ENCODE measurements around the gene SH3RF3.

The SH3RF3 gene

DNA sequence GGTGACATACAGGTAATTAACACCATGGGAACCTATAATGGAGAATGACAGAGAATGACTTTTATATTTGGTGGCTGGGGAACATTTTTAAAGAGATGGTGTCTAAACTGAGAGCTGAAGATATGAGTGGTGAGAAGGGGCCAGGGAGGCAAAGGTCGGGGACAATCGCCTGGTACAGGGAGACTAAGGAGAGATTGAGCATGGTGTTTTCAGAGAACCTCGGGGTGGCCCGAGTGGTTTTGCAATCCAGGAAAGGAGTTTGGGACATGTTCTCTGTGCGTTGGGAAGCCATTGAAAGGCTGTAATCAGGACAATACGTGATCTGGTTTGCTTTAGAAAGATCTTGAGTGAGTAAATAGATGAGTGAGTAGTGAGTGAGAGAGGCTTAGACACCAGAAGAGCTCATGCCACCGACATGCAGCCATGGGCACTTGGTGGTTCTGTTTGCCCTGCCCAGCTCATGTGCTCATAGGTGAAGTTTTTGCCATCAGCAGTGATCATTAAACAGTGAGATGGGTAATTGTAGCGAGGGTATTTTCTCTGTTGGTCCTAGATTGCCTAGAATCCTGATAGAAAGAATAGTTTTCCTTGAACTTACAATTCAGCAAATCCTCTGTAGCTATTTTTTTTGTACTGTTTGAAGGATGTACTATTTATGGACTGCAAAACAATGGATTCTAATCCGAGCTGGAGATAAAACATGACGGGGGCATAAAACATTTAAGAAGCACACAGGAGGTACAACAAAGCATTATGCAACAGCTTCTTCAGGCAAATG lies 114.7 kb downstream of the SH3RF3 start:
- Histone ChIP-seq H3K9me3 (ENCODE audit: control insufficient read depth, low read length) (no peaks in the 10 kb centered on the region), H3K27ac (ENCODE audit: low read depth, low read length, severe bottlenecking) (no peak overlapping the region), H3K4me3 (ENCODE audit: extremely low read depth, insufficient read depth, low read length, poor library complexity, severe bottlenecking) (no peak overlapping the region), H3K4me1 (ENCODE audit: control insufficient read depth, insufficient read depth, low read length, poor library complexity, severe bottlenecking) (peaks cover 25% of the 10 kb centered on the region), H3K36me3 (ENCODE audit: control insufficient read depth, insufficient read depth, low read length) (no peaks in the 10 kb centered on the region)
- WGBS, 2 experiments (ENCODE audit: insufficient coverage in 2 of 2): 90 to 94% methylated on average over 7 to 9 of the region's 10 CpGs

DNA sequence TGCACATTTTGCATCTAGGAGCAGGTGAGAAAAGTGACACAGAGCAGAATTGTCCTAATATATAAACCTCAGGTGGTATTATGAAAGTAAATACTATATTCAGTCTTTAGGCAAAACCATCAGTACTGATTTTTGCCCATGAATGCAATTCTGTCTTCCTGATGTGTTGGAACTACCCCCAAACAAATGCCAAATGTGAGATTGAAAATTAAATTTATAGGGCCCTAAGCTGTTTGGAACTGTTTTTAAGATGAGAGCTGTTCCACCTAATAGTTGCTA lies 115.2 kb downstream of the SH3RF3 start:
- no peak overlapping the region for H3K4me3 ChIP-seq (ENCODE audit: extremely low read depth, insufficient read depth, low read length, poor library complexity, severe bottlenecking)
- H3K27ac ChIP-seq (ENCODE audit: low read depth, low read length, severe bottlenecking): no peak overlapping the region
- H3K9me3 ChIP-seq (ENCODE audit: control insufficient read depth, low read length): no peaks in the 10 kb centered on the region
- H3K36me3 ChIP-seq (ENCODE audit: control insufficient read depth, insufficient read depth, low read length): no peaks in the 10 kb centered on the region
- H3K4me1 ChIP-seq (ENCODE audit: control insufficient read depth, insufficient read depth, low read length, poor library complexity, severe bottlenecking): peaks cover 20% of the 10 kb centered on the region

DNA sequence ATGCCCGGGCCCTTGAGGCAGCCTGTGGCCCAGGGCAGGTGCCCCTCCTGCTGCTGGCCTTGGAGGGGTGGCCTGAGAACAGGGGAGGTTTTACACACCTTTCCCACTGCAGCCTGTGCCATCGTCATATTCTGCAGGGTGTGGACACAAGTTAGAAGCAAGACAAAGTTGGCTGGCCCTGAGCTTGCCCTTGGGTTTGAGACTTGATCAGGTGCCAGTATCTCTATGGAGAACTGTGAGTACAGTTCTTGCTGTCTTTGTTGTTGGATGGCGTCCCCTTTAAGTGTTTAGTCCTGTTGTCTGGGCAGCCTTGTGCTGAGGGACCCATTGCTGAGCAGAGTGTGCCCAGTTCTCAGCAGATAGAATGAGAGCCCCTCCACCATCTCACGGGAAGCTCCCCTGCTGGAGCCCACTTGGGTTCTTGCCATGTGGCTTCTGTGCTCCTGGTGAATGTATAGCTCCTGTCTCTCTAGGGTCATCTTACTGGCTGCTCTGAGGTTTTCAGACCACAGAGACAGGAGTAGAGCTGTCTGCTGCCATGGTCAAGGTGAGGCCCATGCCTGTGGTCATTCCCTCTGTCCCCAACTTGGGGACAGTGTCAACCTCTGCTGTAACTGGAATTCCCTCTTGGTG lies 115.9 kb downstream of the SH3RF3 start:
- no peak overlapping the region for H3K27ac ChIP-seq (ENCODE audit: low read depth, low read length, severe bottlenecking)
- WGBS, 2 experiments (ENCODE audit: insufficient coverage in 2 of 2): 100% methylated on average over 2 to 3 of the region's 4 CpGs
- H3K4me3 ChIP-seq (ENCODE audit: extremely low read depth, insufficient read depth, low read length, poor library complexity, severe bottlenecking): no peak overlapping the region
- H3K36me3 ChIP-seq (ENCODE audit: control insufficient read depth, insufficient read depth, low read length): no peaks in the 10 kb centered on the region
- no peaks in the 10 kb centered on the region for H3K9me3 ChIP-seq (ENCODE audit: control insufficient read depth, low read length)
- peaks cover 16% of the 10 kb centered on the region for H3K4me1 ChIP-seq (ENCODE audit: control insufficient read depth, insufficient read depth, low read length, poor library complexity, severe bottlenecking)

DNA sequence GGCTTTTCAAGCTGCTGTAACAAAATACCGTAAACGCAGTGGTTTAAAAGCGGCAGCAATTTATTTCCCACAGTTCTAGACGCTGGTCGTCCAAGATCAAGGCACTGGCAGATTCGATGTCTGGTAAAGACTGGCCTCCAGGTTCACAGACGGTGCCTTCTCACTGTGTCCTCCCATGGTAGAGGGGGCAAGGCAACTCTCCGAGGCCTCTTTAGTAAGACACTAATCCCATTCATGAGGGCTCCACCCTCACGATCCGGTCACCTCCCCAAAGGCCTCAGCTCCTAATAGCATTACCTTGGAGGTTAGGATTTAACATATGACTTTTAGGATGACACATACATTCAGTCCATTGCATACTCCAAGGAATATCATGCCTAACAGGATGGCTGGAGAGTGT lies 117.2 kb downstream of the SH3RF3 start:
- Histone ChIP-seq H3K36me3 (ENCODE audit: control insufficient read depth, insufficient read depth, low read length) (no peaks in the 10 kb centered on the region), H3K9me3 (ENCODE audit: control insufficient read depth, low read length) (no peaks in the 10 kb centered on the region), H3K27ac (ENCODE audit: low read depth, low read length, severe bottlenecking) (no peak overlapping the region), H3K4me1 (ENCODE audit: control insufficient read depth, insufficient read depth, low read length, poor library complexity, severe bottlenecking) (peaks cover 16% of the 10 kb centered on the region), H3K4me3 (ENCODE audit: extremely low read depth, insufficient read depth, low read length, poor library complexity, severe bottlenecking) (no peak overlapping the region)
- 91 to 93% methylated on average over 7 to 8 of the region's 10 CpGs for WGBS, 2 experiments (ENCODE audit: insufficient coverage in 2 of 2)

DNA sequence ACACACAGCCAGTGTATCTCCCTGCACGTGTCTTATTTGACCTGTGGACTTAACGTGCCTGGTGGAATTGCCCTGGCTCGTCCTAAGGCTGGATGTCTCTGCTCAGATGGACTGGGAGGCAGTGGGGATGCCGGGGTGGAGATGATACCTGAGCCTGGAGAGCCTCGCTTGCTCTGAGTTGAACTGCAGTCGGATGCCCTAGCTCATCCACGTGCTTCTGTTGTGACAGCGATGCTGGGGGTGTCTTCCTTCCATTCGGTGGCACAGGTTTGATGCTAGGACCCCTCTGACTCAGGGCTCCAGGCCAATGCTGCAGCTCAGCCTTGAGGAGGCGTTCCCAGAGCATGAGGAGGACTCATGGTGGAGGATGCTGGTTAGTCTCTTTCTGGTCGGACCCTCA lies 117.6 kb downstream of the SH3RF3 start:
- Histone ChIP-seq H3K4me1 (ENCODE audit: control insufficient read depth, insufficient read depth, low read length, poor library complexity, severe bottlenecking) (peaks cover 16% of the 10 kb centered on the region), H3K36me3 (ENCODE audit: control insufficient read depth, insufficient read depth, low read length) (no peaks in the 10 kb centered on the region), H3K4me3 (ENCODE audit: extremely low read depth, insufficient read depth, low read length, poor library complexity, severe bottlenecking) (no peak overlapping the region), H3K27ac (ENCODE audit: low read depth, low read length, severe bottlenecking) (no peak overlapping the region), H3K9me3 (ENCODE audit: control insufficient read depth, low read length) (no peaks in the 10 kb centered on the region)
- 91 to 94% methylated on average over 8 of the region's 11 CpGs for WGBS, 2 experiments (ENCODE audit: insufficient coverage in 2 of 2)

- Histone ChIP-seq H3K4me3 (ENCODE audit: extremely low read depth, insufficient read depth, low read length, poor library complexity, severe bottlenecking) (no peak overlapping the region), H3K36me3 (ENCODE audit: control insufficient read depth, insufficient read depth, low read length) (no peaks in the 10 kb centered on the region), H3K27ac (ENCODE audit: low read depth, low read length, severe bottlenecking) (no peak overlapping the region), H3K4me1 (ENCODE audit: control insufficient read depth, insufficient read depth, low read length, poor library complexity, severe bottlenecking) (peaks cover 12% of the 10 kb centered on the region), H3K9me3 (ENCODE audit: control insufficient read depth, low read length) (no peaks in the 10 kb centered on the region)
- WGBS, 2 experiments (ENCODE audit: insufficient coverage in 2 of 2): 85 to 96% methylated on average over 6 to 7 of the region's 8 CpGs
These were observed 118.3 kb downstream of the SH3RF3 start for GRCh38 chr2:109247340-109247739.

DNA sequence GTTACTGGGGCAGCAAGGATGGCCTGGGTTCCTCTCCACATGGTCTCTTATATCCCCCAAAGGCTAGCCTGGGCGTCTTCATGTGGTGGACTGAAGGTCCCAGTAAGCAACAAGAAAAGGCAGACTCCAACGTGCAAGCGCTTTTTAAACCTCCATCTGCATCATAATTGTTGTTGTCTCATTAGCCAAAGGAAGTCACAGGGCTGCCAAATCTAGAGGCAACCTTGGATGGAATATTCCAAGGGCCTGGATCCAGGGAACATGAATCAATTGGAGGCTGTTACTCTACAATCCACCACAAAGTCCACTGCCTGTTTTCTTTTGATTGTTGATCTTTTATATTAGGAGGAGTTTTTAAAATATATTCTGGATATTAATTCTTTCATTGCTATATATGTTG lies 118.8 kb downstream of the SH3RF3 start:
- 66 to 72% methylated on average over 3 of the region's 3 CpGs for WGBS, 2 experiments (ENCODE audit: insufficient coverage in 2 of 2)
- Histone ChIP-seq H3K36me3 (ENCODE audit: control insufficient read depth, insufficient read depth, low read length) (no peaks in the 10 kb centered on the region), H3K9me3 (ENCODE audit: control insufficient read depth, low read length) (no peaks in the 10 kb centered on the region), H3K4me1 (ENCODE audit: control insufficient read depth, insufficient read depth, low read length, poor library complexity, severe bottlenecking) (peaks cover 7% of the 10 kb centered on the region), H3K27ac (ENCODE audit: low read depth, low read length, severe bottlenecking) (no peak overlapping the region), H3K4me3 (ENCODE audit: extremely low read depth, insufficient read depth, low read length, poor library complexity, severe bottlenecking) (no peak overlapping the region)

GRCh38 chr2:109248590-109248989 lies 119.6 kb downstream of the SH3RF3 start:
- H3K36me3 ChIP-seq (ENCODE audit: control insufficient read depth, insufficient read depth, low read length): no peaks in the 10 kb centered on the region
- H3K9me3 ChIP-seq (ENCODE audit: control insufficient read depth, low read length): no peaks in the 10 kb centered on the region
- 92 to 100% methylated on average over 2 of the region's 2 CpGs for WGBS, 2 experiments (ENCODE audit: insufficient coverage in 2 of 2)
- H3K4me3 ChIP-seq (ENCODE audit: extremely low read depth, insufficient read depth, low read length, poor library complexity, severe bottlenecking): no peak overlapping the region
- no peak overlapping the region for H3K27ac ChIP-seq (ENCODE audit: low read depth, low read length, severe bottlenecking)
- no peaks in the 10 kb centered on the region for H3K4me1 ChIP-seq (ENCODE audit: control insufficient read depth, insufficient read depth, low read length, poor library complexity, severe bottlenecking)

GRCh38 chr2:109253217-109253616 lies 124.2 kb downstream of the SH3RF3 start:
- no peaks in the 10 kb centered on the region for H3K4me1 ChIP-seq (ENCODE audit: control insufficient read depth, insufficient read depth, low read length, poor library complexity, severe bottlenecking)
- no peak overlapping the region for H3K4me3 ChIP-seq (ENCODE audit: extremely low read depth, insufficient read depth, low read length, poor library complexity, severe bottlenecking)
- H3K36me3 ChIP-seq (ENCODE audit: control insufficient read depth, insufficient read depth, low read length): no peaks in the 10 kb centered on the region
- no peaks in the 10 kb centered on the region for H3K9me3 ChIP-seq (ENCODE audit: control insufficient read depth, low read length)
- no peak overlapping the region for H3K27ac ChIP-seq (ENCODE audit: low read depth, low read length, severe bottlenecking)
- 90 to 98% methylated on average over 6 of the region's 7 CpGs for WGBS, 2 experiments (ENCODE audit: insufficient coverage in 2 of 2)

DNA sequence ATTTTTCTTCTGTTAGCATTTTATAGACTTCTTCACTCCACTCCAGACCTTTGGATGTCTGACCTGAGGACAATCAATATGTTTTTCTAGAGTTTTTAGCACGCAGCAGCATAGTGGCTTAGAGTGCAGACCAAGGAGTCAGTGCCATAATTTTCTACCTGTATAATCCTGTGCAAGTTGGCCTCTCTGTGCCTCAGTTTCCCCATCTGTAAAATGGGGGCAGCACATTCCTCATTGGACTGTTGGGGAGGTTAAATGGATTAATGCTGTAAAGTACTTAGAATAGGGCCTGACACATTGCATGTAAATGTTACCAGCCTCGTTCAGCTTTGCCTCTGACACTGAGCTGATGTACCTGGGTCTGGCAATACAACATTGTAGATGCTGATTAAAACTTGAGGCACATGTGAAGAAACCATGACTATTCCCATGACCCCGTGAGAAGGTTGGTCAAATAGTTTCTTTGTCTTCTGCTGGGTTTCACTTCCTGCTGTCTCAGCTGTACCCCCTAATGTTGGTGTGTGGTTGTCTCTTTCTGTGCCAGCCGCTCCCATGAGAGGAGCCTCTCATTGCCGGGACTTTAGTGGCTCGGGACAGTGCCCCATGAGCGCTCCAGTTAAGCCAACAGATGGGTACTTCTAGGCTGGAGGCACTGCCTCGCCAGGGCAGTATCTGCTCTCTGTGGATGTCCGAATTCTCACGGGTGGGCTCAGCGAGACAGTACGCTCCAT lies 125.3 kb downstream of the SH3RF3 start:
- H3K9me3 ChIP-seq (ENCODE audit: control insufficient read depth, low read length): no peaks in the 10 kb centered on the region
- no peak overlapping the region for H3K27ac ChIP-seq (ENCODE audit: low read depth, low read length, severe bottlenecking)
- WGBS, 2 experiments (ENCODE audit: insufficient coverage in 2 of 2): 88 to 98% methylated on average over 12 of the region's 12 CpGs
- no peak overlapping the region for H3K4me3 ChIP-seq (ENCODE audit: extremely low read depth, insufficient read depth, low read length, poor library complexity, severe bottlenecking)
- H3K4me1 ChIP-seq (ENCODE audit: control insufficient read depth, insufficient read depth, low read length, poor library complexity, severe bottlenecking): no peaks in the 10 kb centered on the region
- H3K36me3 ChIP-seq (ENCODE audit: control insufficient read depth, insufficient read depth, low read length): no peaks in the 10 kb centered on the region

DNA sequence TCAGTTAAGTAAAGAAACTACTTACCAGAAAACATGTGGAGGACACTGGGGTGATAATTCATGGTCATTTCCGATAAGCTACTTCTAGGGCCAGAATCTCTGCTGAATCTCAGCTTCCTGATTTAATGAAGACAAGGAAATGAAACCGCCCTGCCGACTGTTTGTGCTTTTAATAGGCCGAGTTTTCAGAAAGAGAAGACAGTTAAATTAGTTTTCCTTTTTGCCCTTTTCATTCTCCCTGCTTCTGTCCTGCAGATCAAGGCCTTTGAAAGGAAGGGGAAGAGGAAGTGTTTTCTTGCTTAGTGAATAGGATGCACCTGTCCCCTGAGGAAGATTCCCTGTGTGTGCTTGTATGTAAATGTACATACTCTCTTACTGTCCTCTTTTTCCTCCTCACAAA lies 126.6 kb downstream of the SH3RF3 start:
- H3K4me3 ChIP-seq (ENCODE audit: extremely low read depth, insufficient read depth, low read length, poor library complexity, severe bottlenecking): no peak overlapping the region
- H3K27ac ChIP-seq (ENCODE audit: low read depth, low read length, severe bottlenecking): no peak overlapping the region
- no peaks in the 10 kb centered on the region for H3K36me3 ChIP-seq (ENCODE audit: control insufficient read depth, insufficient read depth, low read length)
- H3K9me3 ChIP-seq (ENCODE audit: control insufficient read depth, low read length): no peaks in the 10 kb centered on the region
- no peaks in the 10 kb centered on the region for H3K4me1 ChIP-seq (ENCODE audit: control insufficient read depth, insufficient read depth, low read length, poor library complexity, severe bottlenecking)
- WGBS, 2 experiments (ENCODE audit: insufficient coverage in 2 of 2): 79 to 81% methylated on average over 4 of the region's 4 CpGs
